ENCODE data around the gene PVALEF.

DNA sequence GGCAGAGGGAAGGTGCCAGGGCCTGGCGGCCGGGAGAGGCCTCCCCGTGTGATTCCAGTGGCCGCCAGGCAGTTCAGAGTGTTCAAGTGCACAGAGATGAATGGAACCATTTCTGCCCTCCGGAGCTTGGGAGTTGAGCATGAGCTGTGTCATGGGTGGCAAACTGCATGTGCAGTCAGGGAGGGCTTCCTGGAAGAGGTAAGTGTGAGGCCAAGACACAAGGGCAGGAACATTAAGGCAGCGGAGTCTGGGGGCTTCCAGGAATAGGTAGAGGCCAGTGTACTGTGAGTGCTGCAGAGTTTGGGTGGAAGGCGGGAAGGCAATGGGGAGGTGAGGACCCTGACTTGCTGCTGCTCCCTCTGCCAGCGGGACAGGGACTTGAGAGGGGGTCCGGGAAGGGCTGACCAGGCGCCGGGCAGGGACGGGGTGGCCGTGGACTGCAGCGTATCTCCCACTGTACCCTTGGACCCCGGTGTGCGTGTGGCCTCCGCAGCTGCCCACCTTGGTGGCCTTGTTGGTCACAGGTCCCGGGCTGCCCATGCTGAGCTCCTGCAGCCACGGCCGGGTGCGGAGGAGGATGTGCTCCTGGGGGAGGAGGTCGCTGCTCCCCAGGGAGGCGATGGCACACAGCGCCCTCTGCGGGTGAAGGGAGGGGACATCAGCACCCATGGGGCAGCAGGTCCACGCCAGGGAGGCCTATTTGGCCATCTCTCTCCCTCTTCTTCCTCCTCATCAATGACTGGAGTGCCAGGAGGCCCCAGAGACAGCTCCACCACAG is 64.9 kb downstream of the PVALEF start:
- TF ChIP-seq, protein P1, sequence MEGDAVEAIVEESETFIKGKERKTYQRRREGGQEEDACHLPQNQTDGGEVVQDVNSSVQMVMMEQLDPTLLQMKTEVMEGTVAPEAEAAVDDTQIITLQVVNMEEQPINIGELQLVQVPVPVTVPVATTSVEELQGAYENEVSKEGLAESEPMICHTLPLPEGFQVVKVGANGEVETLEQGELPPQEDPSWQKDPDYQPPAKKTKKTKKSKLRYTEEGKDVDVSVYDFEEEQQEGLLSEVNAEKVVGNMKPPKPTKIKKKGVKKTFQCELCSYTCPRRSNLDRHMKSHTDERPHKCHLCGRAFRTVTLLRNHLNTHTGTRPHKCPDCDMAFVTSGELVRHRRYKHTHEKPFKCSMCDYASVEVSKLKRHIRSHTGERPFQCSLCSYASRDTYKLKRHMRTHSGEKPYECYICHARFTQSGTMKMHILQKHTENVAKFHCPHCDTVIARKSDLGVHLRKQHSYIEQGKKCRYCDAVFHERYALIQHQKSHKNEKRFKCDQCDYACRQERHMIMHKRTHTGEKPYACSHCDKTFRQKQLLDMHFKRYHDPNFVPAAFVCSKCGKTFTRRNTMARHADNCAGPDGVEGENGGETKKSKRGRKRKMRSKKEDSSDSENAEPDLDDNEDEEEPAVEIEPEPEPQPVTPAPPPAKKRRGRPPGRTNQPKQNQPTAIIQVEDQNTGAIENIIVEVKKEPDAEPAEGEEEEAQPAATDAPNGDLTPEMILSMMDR (IDR thresholded peaks at IDR 0.05): no peak
- no peak for TF ChIP-seq POLR2A (IDR thresholded peaks at IDR 0.05)
